ENCODE measurements around the gene FAM3B.

Gene FAM3B

GRCh38 chr21:41318218-41318617 lies 1.6 kb downstream of the FAM3B start:
- no peak for DNase-seq (ENCODE audit: low read depth, low spot score)

GRCh38 chr21:41319273-41319672 lies 2.7 kb downstream of the FAM3B start:
- DNase-seq (ENCODE audit: low read depth, low spot score): no peak

GRCh38 chr21:41321211-41321907 lies 4.8 kb downstream of the FAM3B start:
- no peak for DNase-seq (ENCODE audit: low read depth, low spot score)

- DNase-seq (ENCODE audit: low read depth, low spot score): no peak
Observed at GRCh38 chr21:41321908-41322495, 5.4 kb downstream of the FAM3B start.

- DNase-seq (ENCODE audit: low read depth, low spot score): no peak
Observed at GRCh38 chr21:41322496-41323382, 6.1 kb downstream of the FAM3B start.

- no peak for DNase-seq (ENCODE audit: low read depth, low spot score)
Observed at GRCh38 chr21:41325138-41325912, 8.7 kb downstream of the FAM3B start.

- DNase-seq (ENCODE audit: low read depth, low spot score): no peak
Observed at GRCh38 chr21:41326414-41327080, 9.9 kb downstream of the FAM3B start.

GRCh38 chr21:41327753-41328152 lies 11.2 kb downstream of the FAM3B start:
- no peak for DNase-seq (ENCODE audit: low read depth, low spot score)

- DNase-seq (ENCODE audit: low read depth, low spot score): no peak
Observed at GRCh38 chr21:41328660-41329607, 12.3 kb downstream of the FAM3B start.

- no peak for DNase-seq (ENCODE audit: low read depth, low spot score)
Observed at GRCh38 chr21:41333752-41334151, 17.2 kb downstream of the FAM3B start.

GRCh38 chr21:41337515-41337914 lies 20.9 kb downstream of the FAM3B start:
- no peak for DNase-seq (ENCODE audit: low read depth, low spot score)

- DNase-seq (ENCODE audit: low read depth, low spot score): no peak
Observed at GRCh38 chr21:41338455-41338854, 21.9 kb downstream of the FAM3B start.

GRCh38 chr21:41342035-41342434 lies 25.4 kb downstream of the FAM3B start:
- no peak for DNase-seq (ENCODE audit: low read depth, low spot score)

GRCh38 chr21:41344146-41344545 lies 27.5 kb downstream of the FAM3B start:
- no peak for DNase-seq (ENCODE audit: low read depth, low spot score)

- no peak for DNase-seq (ENCODE audit: low read depth, low spot score)
Observed at GRCh38 chr21:41345356-41345755, 28.8 kb downstream of the FAM3B start.

- no peak for DNase-seq (ENCODE audit: low read depth, low spot score)
Observed at GRCh38 chr21:41345934-41346685, 29.5 kb downstream of the FAM3B start.

- DNase-seq (ENCODE audit: low read depth, low spot score): no peak
Observed at GRCh38 chr21:41346758-41347157, 30.2 kb downstream of the FAM3B start.

GRCh38 chr21:41348434-41348833 lies 31.8 kb downstream of the FAM3B start:
- no peak for DNase-seq (ENCODE audit: low read depth, low spot score)

- DNase-seq (ENCODE audit: low read depth, low spot score): no peak
Observed at GRCh38 chr21:41349126-41349525, 32.5 kb downstream of the FAM3B start.

All from activated naive CD8-positive, alpha-beta T cell treated with anti-CD3 and anti-CD28 coated beads, Interleukin-2, amount 50 U/mL, for 16 hours (primary cell).